ENCODE measurements around the gene FRAT2. TPM values are rescaled to one million over a fixed set of nuclear protein-coding genes. Genes with fewer than 3 reads are reported as not detected.

The FRAT2 gene
- total and polyA plus RNA-seq, 2 donors (not counting 3 experiments of a cell fraction or from before 2014, with no cell fraction given): 6.6 to 11.3 TPM

Small RNA genes lying within 50 kb of the gene (small RNA-seq; reads per million reads assigned to genes)
- not detected for gene RF00017 (ENCODE audit: insufficient read depth, insufficient read length, low read depth, low replicate concordance)

Other genes starting within 250 kb of the FRAT2 start
- 0.05 and 0.20 TPM in 2 replicates for gene SLIT1, start 148.8 kb downstream of the FRAT2 start, total RNA-seq
- gene SLIT1, start 148.8 kb downstream of the FRAT2 start, polyA plus RNA-seq: 0.04 and 0.11 TPM in 2 replicates
- gene ARHGAP19, start 42.1 kb downstream of the FRAT2 start, total RNA-seq: 19.1 and 20.0 TPM in 2 replicates
- gene ARHGAP19, start 42.1 kb downstream of the FRAT2 start, polyA plus RNA-seq: 5.5 and 6.8 TPM in 2 replicates
- gene FRAT1, start 15.5 kb downstream of the FRAT2 start, total RNA-seq: 3.2 and 3.5 TPM in 2 replicates
- 2.2 and 2.4 TPM in 2 replicates for gene FRAT1, start 15.5 kb downstream of the FRAT2 start, polyA plus RNA-seq
- gene RRP12, start 66.6 kb upstream of the FRAT2 start, total RNA-seq: 35.8 and 40.9 TPM in 2 replicates
- 11.9 and 13.6 TPM in 2 replicates for gene RRP12, start 66.6 kb upstream of the FRAT2 start, polyA plus RNA-seq
- 357 and 375 TPM in 2 replicates for gene PGAM1, start 91.5 kb upstream of the FRAT2 start, total RNA-seq
- gene PGAM1, start 91.5 kb upstream of the FRAT2 start, polyA plus RNA-seq: 372 and 375 TPM in 2 replicates
- gene EXOSC1, start 111.3 kb upstream of the FRAT2 start, total RNA-seq: 43.6 and 50.7 TPM in 2 replicates
- 47.6 and 52.9 TPM in 2 replicates for gene EXOSC1, start 111.3 kb upstream of the FRAT2 start, polyA plus RNA-seq
- gene ZDHHC16, start 111.4 kb upstream of the FRAT2 start, total RNA-seq: 52.0 and 53.2 TPM in 2 replicates
- 125 and 141 TPM in 2 replicates for gene ZDHHC16, start 111.4 kb upstream of the FRAT2 start, polyA plus RNA-seq
- gene MMS19, start 163.7 kb upstream of the FRAT2 start, total RNA-seq: 80.9 and 95.2 TPM in 2 replicates
- gene MMS19, start 163.7 kb upstream of the FRAT2 start, polyA plus RNA-seq: 123 and 135 TPM in 2 replicates
- 42.6 and 44.1 TPM in 2 replicates for gene UBTD1, start 164.2 kb upstream of the FRAT2 start, total RNA-seq
- 63.7 and 89.3 TPM in 2 replicates for gene UBTD1, start 164.2 kb upstream of the FRAT2 start, polyA plus RNA-seq
- gene ANKRD2, start 238.1 kb upstream of the FRAT2 start, total RNA-seq: 1.6 and 2.3 TPM in 2 replicates
- gene ANKRD2, start 238.1 kb upstream of the FRAT2 start, polyA plus RNA-seq: 1.7 and 1.8 TPM in 2 replicates
- gene HOGA1, start 249.7 kb upstream of the FRAT2 start, total RNA-seq: 0.46 and 0.91 TPM in 2 replicates
- gene HOGA1, start 249.7 kb upstream of the FRAT2 start, polyA plus RNA-seq: 0.44 and 0.48 TPM in 2 replicates

Data from endothelial cell of umbilical vein (primary cell).